Middle frontal gyrus (tissue), 1 donor: ENCODE data around the gene GPR157.

Experiments used
- DNase-seq: peaks from one replicate; pipeline ENCODE4 v3.0.0-alpha.2; 2015; ENCODE audit warnings: low spot score; ENCODE audit errors: extremely low spot score

Gene GPR157

GRCh38 chr1:9066945-9067807 is 61.7 kb downstream of the GPR157 start:
- no peak for DNase-seq

GRCh38 chr1:9065213-9065751 is 63.6 kb downstream of the GPR157 start:
- no peak for DNase-seq

GRCh38 chr1:9062846-9063245 is 66.1 kb downstream of the GPR157 start:
- no peak for DNase-seq

DNA sequence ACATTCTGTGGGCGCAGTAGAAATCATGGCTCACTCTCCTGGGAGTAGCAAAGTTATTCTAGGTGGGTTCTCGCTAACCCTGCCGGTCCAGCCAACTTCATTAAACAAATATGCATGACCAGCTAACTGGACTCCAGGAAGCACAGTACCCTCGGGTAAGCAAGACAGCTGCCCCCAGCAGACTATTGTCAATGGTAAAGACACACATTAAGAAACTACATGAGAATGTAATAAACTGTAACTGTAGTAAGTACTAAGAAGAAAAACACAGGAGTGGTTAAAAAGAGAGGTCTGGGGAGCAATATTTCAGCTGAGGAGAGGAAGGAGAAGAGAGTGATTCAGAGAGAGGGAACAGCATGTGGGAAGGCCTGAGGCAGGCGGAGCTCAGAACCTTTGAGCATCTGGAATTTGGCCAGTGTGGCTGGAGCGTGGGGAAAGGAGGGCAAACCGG is 66.9 kb downstream of the GPR157 start:
- no peak for DNase-seq

DNA sequence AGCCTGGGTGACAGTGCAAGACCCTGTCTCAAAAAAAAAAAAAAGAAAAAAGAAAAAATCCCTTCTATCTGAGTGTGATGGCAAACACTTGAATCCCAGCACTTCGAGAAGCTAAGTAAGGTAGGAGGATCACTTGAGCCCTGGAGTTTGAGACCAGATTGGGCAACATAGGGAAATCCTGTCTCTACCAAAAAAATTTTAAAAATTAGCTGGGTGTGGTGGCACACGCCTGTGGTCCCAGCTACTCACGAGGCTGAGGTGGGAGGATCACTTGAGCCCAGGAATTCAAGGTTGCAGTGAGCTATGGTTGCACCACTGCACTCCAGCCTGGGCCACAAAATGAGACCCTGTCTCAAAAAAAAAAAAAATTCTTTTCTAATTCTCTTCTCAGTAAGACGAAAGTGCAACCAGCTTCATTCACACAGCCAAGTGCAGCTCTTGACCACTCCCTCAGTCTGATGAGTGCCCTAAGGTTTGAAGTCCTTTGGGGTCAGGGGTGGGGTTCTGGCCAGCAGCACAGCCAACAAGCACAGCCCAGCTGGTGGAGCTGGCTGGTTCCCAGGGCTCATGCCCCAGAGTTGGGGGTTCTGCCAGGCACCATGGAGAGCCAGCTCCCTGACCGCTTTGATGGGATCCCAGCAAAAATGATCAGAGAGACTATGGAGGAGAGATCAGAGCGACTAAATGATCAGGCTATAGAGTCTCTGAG is 67.5 kb downstream of the GPR157 start:
- no peak for DNase-seq

GRCh38 chr1:9059891-9060744 is 68.8 kb downstream of the GPR157 start:
- no peak for DNase-seq

GRCh38 chr1:9058465-9058864 is 70.4 kb downstream of the GPR157 start:
- DNase-seq: no peak

DNA sequence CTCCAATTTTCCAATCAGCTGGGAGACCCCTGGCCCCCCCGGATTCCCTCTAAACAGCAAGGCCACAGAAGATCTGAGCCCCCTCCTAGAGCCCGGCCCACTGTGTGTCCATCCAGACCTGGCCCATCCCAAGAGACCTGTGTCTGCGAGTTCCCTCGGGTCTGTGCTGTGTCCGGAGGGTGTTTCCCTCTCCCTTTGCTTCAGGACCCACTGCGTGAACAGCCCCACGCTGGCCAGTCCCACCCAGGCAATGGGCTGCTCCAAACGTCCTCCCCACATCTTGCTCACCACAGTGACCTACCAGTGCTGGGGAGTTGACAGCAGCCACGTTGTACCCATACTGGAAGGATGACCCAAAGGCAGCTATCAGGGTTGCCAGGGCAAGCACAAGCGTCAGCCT is 71.1 kb downstream of the GPR157 start:
- DNase-seq: no peak

GRCh38 chr1:9052272-9053049 is 76.4 kb downstream of the GPR157 start:
- DNase-seq: no peak

DNA sequence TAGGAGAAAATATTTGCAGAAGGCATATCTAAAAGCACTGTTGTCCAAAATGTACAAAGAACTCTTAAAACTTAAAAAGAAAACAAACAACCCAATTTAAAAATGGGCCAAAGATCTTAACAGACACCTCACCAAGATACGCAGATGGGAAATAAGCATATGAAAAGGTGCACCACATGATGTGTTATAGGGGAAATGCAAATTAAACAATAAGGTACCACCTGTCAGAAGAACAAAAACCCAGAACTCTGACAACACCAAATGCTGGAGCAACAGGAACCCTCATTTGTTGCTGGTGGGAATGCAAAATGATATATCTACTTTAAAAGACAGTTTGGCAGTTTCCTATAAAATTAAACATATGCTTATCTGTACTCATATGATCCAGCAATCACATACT is 77.5 kb downstream of the GPR157 start:
- DNase-seq: no peak

DNA sequence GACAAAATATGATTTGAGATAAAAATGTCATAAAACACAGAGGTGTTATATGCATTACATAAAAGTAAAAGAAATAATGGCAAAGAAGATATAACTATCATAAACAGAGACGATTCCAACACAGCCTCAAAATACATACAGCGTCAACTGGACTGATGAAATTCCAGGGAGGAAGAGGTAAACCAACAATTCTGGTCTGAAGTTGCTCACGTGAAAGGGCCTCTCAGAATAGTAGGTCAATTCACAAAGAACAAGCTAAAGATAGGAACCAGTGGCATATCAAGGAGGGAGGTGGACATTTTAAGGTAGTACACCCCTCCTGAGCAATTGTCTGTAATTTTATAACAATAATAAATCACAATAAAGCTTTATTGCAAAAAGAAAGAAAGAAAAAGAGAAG is 78.1 kb downstream of the GPR157 start:
- DNase-seq: no peak
